HEK293T (cell line): ENCODE measurements around the gene BDH1.

Source experiments
- CTCF ChIA-PET: fragments of 350-600 bp; formaldehyde crosslinking; extraction: SDS; loops from one replicate; lab custom pipeline; 2021; ENCODE audit warnings: antibody characterized with exemption, inconsistent platforms; lab: Yijun Ruan, JAX
- POLR2A ChIA-PET: fragments of 350-600 bp; formaldehyde crosslinking; extraction: SDS; loops from one replicate; lab custom pipeline; 2020; ENCODE audit warnings: antibody characterized with exemption, inconsistent platforms; lab: Yijun Ruan, JAX
- DNase-seq: peaks from one replicate; pipeline ENCODE4 v3.0.0; 2012; ENCODE audit warnings: mixed read lengths; ENCODE audit errors: extremely low spot score
- ARNT ChIP-seq: fragments of 450-650 bp; IDR thresholded peaks from 2 replicates; pipeline ENCODE4 v1.6.1; 2017; ENCODE audit warnings: mild to moderate bottlenecking
- BHLHE40 ChIP-seq: fragments of 450-650 bp; IDR thresholded peaks from 2 replicates; pipeline ENCODE4 v1.6.1; 2016; ENCODE audit warnings: mild to moderate bottlenecking, moderate library complexity, borderline replicate concordance
- CTBP1 ChIP-seq: fragments of 450-650 bp; IDR thresholded peaks from 2 replicates; pipeline ENCODE4 v1.6.1; 2016; ENCODE audit warnings: borderline replicate concordance
- ELF4 ChIP-seq: fragments of 450-650 bp; IDR thresholded peaks from 2 replicates; pipeline ENCODE4 v1.6.1; 2017; ENCODE audit warnings: antibody characterized with exemption
- FOXA1 ChIP-seq: fragments of 450-650 bp; IDR thresholded peaks from 2 replicates; pipeline ENCODE4 v1.6.1; 2016; ENCODE audit warnings: mild to moderate bottlenecking
- FOXK2 ChIP-seq: fragments of 450-650 bp; IDR thresholded peaks from 2 replicates; pipeline ENCODE4 v1.6.1; 2016; ENCODE audit warnings: mild to moderate bottlenecking
- FOXM1 ChIP-seq: fragments of 450-650 bp; IDR thresholded peaks from 2 replicates; pipeline ENCODE4 v1.6.1; 2017; ENCODE audit warnings: mild to moderate bottlenecking, borderline replicate concordance
- HDGF ChIP-seq: fragments of 450-650 bp; IDR thresholded peaks from 2 replicates; pipeline ENCODE4 v1.6.1; 2017; ENCODE audit warnings: antibody characterized with exemption, borderline replicate concordance
- L3MBTL2 ChIP-seq: fragments of 450-650 bp; conservative IDR thresholded peaks from 2 replicates; pipeline ENCODE4 v1.6.1; 2016; ENCODE audit warnings: mild to moderate bottlenecking
- LEF1 ChIP-seq: fragments of 450-650 bp; IDR thresholded peaks from 2 replicates; pipeline ENCODE4 v1.6.1; 2017; ENCODE audit warnings: mild to moderate bottlenecking, borderline replicate concordance
- NFRKB ChIP-seq: fragments of 450-650 bp; IDR thresholded peaks from 2 replicates; pipeline ENCODE4 v1.6.1; 2016; ENCODE audit warnings: mild to moderate bottlenecking, moderate library complexity
- SP1 ChIP-seq: fragments of 450-650 bp; IDR thresholded peaks from 2 replicates; pipeline ENCODE4 v1.6.1; 2017
- SUZ12 ChIP-seq: fragments of 450-650 bp; IDR thresholded peaks from 2 replicates; pipeline ENCODE4 v1.6.1; 2016; ENCODE audit warnings: mild to moderate bottlenecking
- TARDBP ChIP-seq: fragments of 450-650 bp; IDR thresholded peaks from 2 replicates; pipeline ENCODE4 v1.6.1; 2016
- ZNF384 ChIP-seq: fragments of 450-650 bp; IDR thresholded peaks from 2 replicates; pipeline ENCODE4 v1.6.1; 2016
- TF ChIP-seq, protein P1 (sequence below): fragments of 450-650 bp; IDR thresholded peaks from 2 replicates; pipeline ENCODE4 v1.6.1; 2016

BDH1 gene

DNA sequence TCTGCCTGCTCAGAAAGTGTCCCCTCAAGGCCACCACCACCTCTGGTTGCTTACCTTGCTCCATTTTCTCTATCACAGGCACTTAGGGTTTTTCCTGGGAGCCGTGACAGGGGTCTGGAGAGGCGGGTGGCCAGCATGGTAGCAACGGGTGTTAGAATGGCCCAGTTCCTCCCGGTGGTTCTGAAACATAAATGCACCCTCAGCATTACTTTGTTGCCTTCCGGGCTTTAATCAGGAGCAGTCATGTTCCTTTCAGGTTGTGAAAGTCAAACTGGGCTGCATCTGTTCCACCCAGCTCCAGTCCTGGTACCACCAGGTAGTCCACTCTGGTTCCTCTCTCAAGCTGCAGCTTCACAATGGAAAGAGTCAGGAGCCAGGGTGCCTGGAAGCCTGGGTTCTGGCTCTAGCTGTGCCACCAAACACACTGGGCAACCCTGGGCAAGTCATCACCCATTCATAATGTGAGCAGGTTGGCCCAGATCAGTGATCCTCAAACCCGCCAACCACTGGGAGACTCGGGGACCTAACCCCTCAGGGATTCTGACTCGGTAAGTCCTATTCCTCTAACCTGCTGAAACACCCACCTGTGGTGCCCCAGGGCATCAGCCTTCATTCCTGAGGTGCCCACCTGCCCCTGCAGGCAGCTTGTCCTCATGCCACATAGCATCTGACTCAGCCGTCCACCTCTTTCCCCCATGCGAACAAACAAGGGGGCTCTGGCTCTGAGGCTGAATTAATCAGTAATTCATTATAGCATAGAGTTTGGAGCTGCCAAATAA is 9.3 kb downstream of the BDH1 start:
- TF ChIP-seq LEF1 (no peak), SUZ12 (no peak), SP1 (no peak), FOXA1 (no peak), HDGF (no peak), L3MBTL2 (no peak), TARDBP (no peak), CTBP1 (no peak), ZNF384 (no peak), FOXM1 (no peak), ARNT (no peak), FOXK2 (no peak)
- TF ChIP-seq, protein P1, sequence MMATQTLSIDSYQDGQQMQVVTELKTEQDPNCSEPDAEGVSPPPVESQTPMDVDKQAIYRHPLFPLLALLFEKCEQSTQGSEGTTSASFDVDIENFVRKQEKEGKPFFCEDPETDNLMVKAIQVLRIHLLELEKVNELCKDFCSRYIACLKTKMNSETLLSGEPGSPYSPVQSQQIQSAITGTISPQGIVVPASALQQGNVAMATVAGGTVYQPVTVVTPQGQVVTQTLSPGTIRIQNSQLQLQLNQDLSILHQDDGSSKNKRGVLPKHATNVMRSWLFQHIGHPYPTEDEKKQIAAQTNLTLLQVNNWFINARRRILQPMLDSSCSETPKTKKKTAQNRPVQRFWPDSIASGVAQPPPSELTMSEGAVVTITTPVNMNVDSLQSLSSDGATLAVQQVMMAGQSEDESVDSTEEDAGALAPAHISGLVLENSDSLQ = no peak
- DNase-seq = no peak
- ChIA-PET CTCF (no interaction called here), POLR2A (no interaction called here)

GRCh38 chr3:197545571-197545970 is 10.2 kb downstream of the BDH1 start:
- ChIA-PET POLR2A (no interaction called here), CTCF (no interaction called here)
- TF ChIP-seq FOXK2 (no peak), ZNF384 (no peak), HDGF (no peak), SUZ12 (no peak), FOXA1 (no peak), TARDBP (no peak), SP1 (no peak), CTBP1 (no peak), L3MBTL2 (no peak), ARNT (no peak), BHLHE40 (no peak), LEF1 (no peak), ELF4 (no peak), NFRKB (no peak), FOXM1 (no peak)
- TF ChIP-seq, protein P1 = no peak
- DNase-seq = no peak

- TF ChIP-seq ZNF384 (no peak), NFRKB (no peak), TARDBP (no peak), SUZ12 (no peak), ARNT (no peak), BHLHE40 (no peak), LEF1 (no peak), HDGF (no peak), FOXM1 (no peak), FOXA1 (no peak), L3MBTL2 (no peak), SP1 (no peak), ELF4 (no peak), FOXK2 (no peak), CTBP1 (no peak)
- TF ChIP-seq, protein P1 = no peak
- CTCF ChIA-PET = no interaction called here
Observed at GRCh38 chr3:197545101-197545500, 10.7 kb downstream of the BDH1 start.

DNA sequence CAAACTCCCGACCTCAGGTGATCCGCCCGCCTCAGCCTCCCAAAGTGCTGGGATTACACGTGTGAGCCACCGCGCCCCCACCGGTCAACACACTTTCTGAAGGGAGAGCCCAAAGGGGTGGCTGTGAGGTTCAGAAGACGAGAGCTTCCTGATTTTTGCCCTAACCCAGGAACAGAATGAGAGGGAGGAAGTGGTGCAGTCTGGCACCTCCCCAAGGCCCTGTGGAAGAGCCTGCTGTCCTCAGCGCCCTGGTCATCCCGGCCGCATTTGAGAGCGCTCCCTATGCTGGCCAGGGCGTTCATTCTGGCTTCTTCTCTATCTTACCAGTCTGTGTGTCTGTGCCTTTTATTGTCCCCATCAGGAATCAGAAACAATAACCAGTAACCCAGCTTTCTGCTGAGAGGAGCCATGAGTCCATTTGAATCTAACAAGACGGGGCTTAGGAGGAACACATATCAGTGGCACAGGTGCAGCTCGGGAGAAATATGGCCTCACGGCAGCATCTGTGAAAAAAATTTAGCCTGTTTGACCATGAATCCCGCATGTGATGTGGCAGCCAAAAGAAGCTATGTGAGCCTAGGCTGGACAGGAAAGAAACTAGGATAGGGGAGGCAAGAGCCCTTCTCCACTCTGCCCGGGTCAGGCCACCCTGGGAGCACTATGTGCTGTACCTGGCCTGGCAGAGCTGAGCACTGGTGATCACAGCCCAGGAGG is 12.9 kb downstream of the BDH1 start:
- no peak for TF ChIP-seq FOXM1
- TF ChIP-seq NFRKB = no peak
- TF ChIP-seq TARDBP = no peak
- TF ChIP-seq L3MBTL2 = no peak
- TF ChIP-seq, protein P1 = no peak
- TF ChIP-seq BHLHE40 = no peak
- no peak for TF ChIP-seq LEF1
- TF ChIP-seq ARNT = no peak
- CTCF ChIA-PET = no interaction called here
- POLR2A ChIA-PET = no interaction called here
- DNase-seq = no peak

More at GRCh38 chr3:197545101-197545500, 10.7 kb downstream of the BDH1 start:
- DNase-seq = no peak
- POLR2A ChIA-PET = no interaction called here
